ENCODE data around the gene ZC4H2.
"Not testable (repeated sequence)": the region's sequence is repeated elsewhere in the genome, so short reads cannot be mapped to it uniquely, and the experiment has no call there.

The ZC4H2 gene

GRCh38 chrX:64975989-64976672 lies at the start of gene ZC4H2:
Gene ZC4H2, minus strand, starts transcription at chrX:64976450. Its CDS starts 73 bp downstream, at chrX:64976377.
- Histone ChIP-seq H3K4me3 (ENCODE audit: low read depth, low read length) (peak within 1 kb of the TSS; percentile 77), H3K9ac (ENCODE audit: low read depth, low read length) (peak within 1 kb of the TSS; percentile 26), H3K9me3 (ENCODE audit: control insufficient read depth, insufficient read depth, low read length) (peaks cover 5% of the 10 kb centered on the region)

GRCh38 chrX:65017451-65017850 lies 41.2 kb upstream of the ZC4H2 start:
- no peaks in the 10 kb centered on the region for H3K4me1 ChIP-seq (ENCODE audit: control insufficient read depth, insufficient read depth, low read length)
- H3K27me3 ChIP-seq (ENCODE audit: control insufficient read depth, insufficient read depth, low read length) = no peaks in the 10 kb centered on the region
- no peaks in the 10 kb centered on the region for H3K9me3 ChIP-seq (ENCODE audit: control insufficient read depth, insufficient read depth, low read length)
- no peaks in the 10 kb centered on the region for H3K36me3 ChIP-seq (ENCODE audit: control insufficient read depth, insufficient read depth, low read length)
- no peak overlapping the region for H3K4me3 ChIP-seq (ENCODE audit: low read depth, low read length)
- H3K9ac ChIP-seq (ENCODE audit: low read depth, low read length) = no peak overlapping the region

More at GRCh38 chrX:64975989-64976672, at the start of gene ZC4H2:
- Histone ChIP-seq H3K4me1 (ENCODE audit: control insufficient read depth, insufficient read depth, low read length) (no peaks in the 10 kb centered on the region), H3K27me3 (ENCODE audit: control insufficient read depth, insufficient read depth, low read length) (no peaks in the 10 kb centered on the region), H3K36me3 (ENCODE audit: control insufficient read depth, insufficient read depth, low read length) (no peaks in the 10 kb centered on the region)

- Histone ChIP-seq H3K4me1 (ENCODE audit: control insufficient read depth, insufficient read depth, low read length) (no peaks in the 10 kb centered on the region), H3K27me3 (ENCODE audit: control insufficient read depth, insufficient read depth, low read length) (no peaks in the 10 kb centered on the region), H3K4me3 (ENCODE audit: low read depth, low read length) (no peak overlapping the region), H3K36me3 (ENCODE audit: control insufficient read depth, insufficient read depth, low read length) (no peaks in the 10 kb centered on the region), H3K9me3 (ENCODE audit: control insufficient read depth, insufficient read depth, low read length) (no peaks in the 10 kb centered on the region), H3K9ac (ENCODE audit: low read depth, low read length) (no peak overlapping the region)
These were observed 38.0 kb upstream of the ZC4H2 start for GRCh38 chrX:65014230-65014629.

GRCh38 chrX:65009459-65009858 lies 33.2 kb upstream of the ZC4H2 start:
- Histone ChIP-seq H3K9ac (ENCODE audit: low read depth, low read length) (no peak overlapping the region), H3K9me3 (ENCODE audit: control insufficient read depth, insufficient read depth, low read length) (no peaks in the 10 kb centered on the region), H3K27me3 (ENCODE audit: control insufficient read depth, insufficient read depth, low read length) (no peaks in the 10 kb centered on the region), H3K36me3 (ENCODE audit: control insufficient read depth, insufficient read depth, low read length) (no peaks in the 10 kb centered on the region), H3K4me1 (ENCODE audit: control insufficient read depth, insufficient read depth, low read length) (no peaks in the 10 kb centered on the region), H3K4me3 (ENCODE audit: low read depth, low read length) (no peak overlapping the region)

DNA sequence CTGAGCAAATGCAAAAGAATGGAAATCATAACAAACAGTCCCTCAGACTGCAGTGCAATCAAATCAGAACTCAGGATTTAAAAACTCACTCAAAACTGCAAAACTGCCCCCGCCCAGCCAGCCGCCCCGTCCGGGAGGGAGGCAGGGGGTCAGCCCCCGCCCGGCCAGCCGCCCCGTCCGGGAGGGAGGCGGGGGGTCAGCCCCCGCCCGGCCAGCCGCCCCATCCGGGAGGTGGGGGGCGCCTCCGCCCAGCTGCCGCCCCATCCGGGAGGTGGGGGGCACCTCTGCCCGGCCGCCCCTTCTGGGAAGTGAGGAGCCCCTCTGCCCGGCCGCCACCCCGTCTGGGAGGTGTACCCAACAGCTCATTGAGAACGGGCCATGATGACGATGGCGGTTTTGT lies 26.0 kb upstream of the ZC4H2 start:
- not testable (repeated sequence) for H3K27me3 ChIP-seq (ENCODE audit: control insufficient read depth, insufficient read depth, low read length); H3K4me1 ChIP-seq (ENCODE audit: control insufficient read depth, insufficient read depth, low read length); H3K4me3 ChIP-seq (ENCODE audit: low read depth, low read length); H3K9ac ChIP-seq (ENCODE audit: low read depth, low read length); H3K9me3 ChIP-seq (ENCODE audit: control insufficient read depth, insufficient read depth, low read length); H3K36me3 ChIP-seq (ENCODE audit: control insufficient read depth, insufficient read depth, low read length)

- Histone ChIP-seq H3K9ac (ENCODE audit: low read depth, low read length) (no peak overlapping the region), H3K4me1 (ENCODE audit: control insufficient read depth, insufficient read depth, low read length) (no peaks in the 10 kb centered on the region), H3K9me3 (ENCODE audit: control insufficient read depth, insufficient read depth, low read length) (peaks cover 2% of the 10 kb centered on the region), H3K27me3 (ENCODE audit: control insufficient read depth, insufficient read depth, low read length) (no peaks in the 10 kb centered on the region), H3K36me3 (ENCODE audit: control insufficient read depth, insufficient read depth, low read length) (no peaks in the 10 kb centered on the region), H3K4me3 (ENCODE audit: low read depth, low read length) (no peak overlapping the region)
These were observed 20.6 kb upstream of the ZC4H2 start for GRCh38 chrX:64996805-64997204.

DNA sequence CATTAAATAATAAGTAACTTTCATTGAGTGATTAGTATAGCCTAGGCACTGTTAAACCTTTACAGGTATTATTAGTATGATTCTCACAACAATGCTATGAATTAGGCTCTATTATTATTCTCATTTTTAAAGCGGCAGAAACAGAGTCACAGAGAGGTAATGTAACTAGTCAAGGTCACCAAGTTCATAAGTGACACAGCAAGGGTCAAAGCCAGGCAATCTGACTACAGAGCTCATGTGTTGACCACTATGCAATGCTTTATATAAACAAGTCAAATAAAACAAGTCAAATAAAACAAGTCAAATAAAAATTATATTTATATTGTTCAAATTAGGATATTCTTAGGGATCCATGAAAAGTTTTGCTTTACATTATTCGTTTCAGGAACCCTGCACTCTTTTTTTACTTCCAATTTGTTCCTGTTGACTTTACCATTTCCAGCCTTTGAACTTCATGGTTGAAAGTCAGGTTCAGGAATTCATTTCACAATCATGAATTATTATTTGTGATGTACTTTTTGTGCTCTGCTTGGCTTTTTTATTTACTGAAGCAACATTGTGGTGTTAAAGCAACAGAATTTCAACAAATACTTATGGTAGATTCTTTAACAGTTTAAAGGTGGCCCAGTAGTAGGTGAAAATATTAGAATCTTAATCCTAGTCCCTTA lies 18.0 kb upstream of the ZC4H2 start:
- H3K9ac ChIP-seq (ENCODE audit: low read depth, low read length) = no peak overlapping the region
- H3K4me3 ChIP-seq (ENCODE audit: low read depth, low read length) = no peak overlapping the region
- H3K4me1 ChIP-seq (ENCODE audit: control insufficient read depth, insufficient read depth, low read length) = no peaks in the 10 kb centered on the region

GRCh38 chrX:64977830-64978229 lies 1.6 kb upstream of the ZC4H2 start:
- Histone ChIP-seq H3K36me3 (ENCODE audit: control insufficient read depth, insufficient read depth, low read length) (no peaks in the 10 kb centered on the region), H3K27me3 (ENCODE audit: control insufficient read depth, insufficient read depth, low read length) (no peaks in the 10 kb centered on the region), H3K9ac (ENCODE audit: low read depth, low read length) (no peak overlapping the region), H3K9me3 (ENCODE audit: control insufficient read depth, insufficient read depth, low read length) (peaks cover 5% of the 10 kb centered on the region), H3K4me3 (ENCODE audit: low read depth, low read length) (no peak overlapping the region), H3K4me1 (ENCODE audit: control insufficient read depth, insufficient read depth, low read length) (no peaks in the 10 kb centered on the region)

More for the DNA sequence above, 18.0 kb upstream of the ZC4H2 start:
- Histone ChIP-seq H3K36me3 (ENCODE audit: control insufficient read depth, insufficient read depth, low read length) (no peaks in the 10 kb centered on the region), H3K27me3 (ENCODE audit: control insufficient read depth, insufficient read depth, low read length) (no peaks in the 10 kb centered on the region), H3K9me3 (ENCODE audit: control insufficient read depth, insufficient read depth, low read length) (peaks cover 2% of the 10 kb centered on the region)

GRCh38 chrX:64977051-64977450 lies 801 bp upstream of the ZC4H2 start:
- H3K4me3 ChIP-seq (ENCODE audit: low read depth, low read length) = peak overlapping the region; percentile 77

GRCh38 chrX:64976673-64977040 lies 407 bp upstream of the ZC4H2 start:
- Histone ChIP-seq H3K9me3 (ENCODE audit: control insufficient read depth, insufficient read depth, low read length) (peaks cover 5% of the 10 kb centered on the region), H3K4me1 (ENCODE audit: control insufficient read depth, insufficient read depth, low read length) (no peaks in the 10 kb centered on the region), H3K4me3 (ENCODE audit: low read depth, low read length) (peak overlapping the region; percentile 77), H3K36me3 (ENCODE audit: control insufficient read depth, insufficient read depth, low read length) (no peaks in the 10 kb centered on the region), H3K27me3 (ENCODE audit: control insufficient read depth, insufficient read depth, low read length) (no peaks in the 10 kb centered on the region), H3K9ac (ENCODE audit: low read depth, low read length) (no peak overlapping the region)

More at GRCh38 chrX:64977051-64977450, 801 bp upstream of the ZC4H2 start:
- H3K9ac ChIP-seq (ENCODE audit: low read depth, low read length) = no peak overlapping the region
- peaks cover 5% of the 10 kb centered on the region for H3K9me3 ChIP-seq (ENCODE audit: control insufficient read depth, insufficient read depth, low read length)
- H3K27me3 ChIP-seq (ENCODE audit: control insufficient read depth, insufficient read depth, low read length) = no peaks in the 10 kb centered on the region
- H3K36me3 ChIP-seq (ENCODE audit: control insufficient read depth, insufficient read depth, low read length) = no peaks in the 10 kb centered on the region
- no peaks in the 10 kb centered on the region for H3K4me1 ChIP-seq (ENCODE audit: control insufficient read depth, insufficient read depth, low read length)

DNA sequence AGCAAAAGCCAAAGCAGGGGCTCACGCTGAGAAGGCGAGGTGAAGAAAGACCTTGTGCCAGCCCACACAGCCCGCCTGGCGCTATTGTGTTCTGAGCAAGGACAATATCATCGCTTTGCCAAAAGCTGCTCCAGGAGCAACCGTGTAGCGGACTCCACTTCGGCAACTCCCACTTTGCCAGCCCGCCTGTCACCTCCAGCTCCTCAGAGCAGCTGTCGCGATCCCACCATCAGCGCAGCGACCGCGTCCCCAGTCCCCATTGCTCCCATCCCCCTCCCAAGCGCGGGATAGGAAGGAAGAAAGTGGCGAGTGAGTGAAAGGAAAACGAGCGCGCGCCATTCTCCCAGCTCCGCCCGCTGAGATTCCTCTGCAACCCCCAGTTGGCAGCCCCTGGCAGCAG lies 759 bp downstream of the ZC4H2 start:
- Histone ChIP-seq H3K9me3 (ENCODE audit: control insufficient read depth, insufficient read depth, low read length) (peaks cover 5% of the 10 kb centered on the region), H3K9ac (ENCODE audit: low read depth, low read length) (peak overlapping the region; percentile 26), H3K27me3 (ENCODE audit: control insufficient read depth, insufficient read depth, low read length) (no peaks in the 10 kb centered on the region), H3K36me3 (ENCODE audit: control insufficient read depth, insufficient read depth, low read length) (no peaks in the 10 kb centered on the region), H3K4me3 (ENCODE audit: low read depth, low read length) (peak overlapping the region; percentile 77), H3K4me1 (ENCODE audit: control insufficient read depth, insufficient read depth, low read length) (no peaks in the 10 kb centered on the region)

GRCh38 chrX:64925480-64925879 lies 50.8 kb downstream of the ZC4H2 start:
- H3K27me3 ChIP-seq (ENCODE audit: control insufficient read depth, insufficient read depth, low read length) = no peaks in the 10 kb centered on the region
- no peak overlapping the region for H3K9ac ChIP-seq (ENCODE audit: low read depth, low read length)
- H3K36me3 ChIP-seq (ENCODE audit: control insufficient read depth, insufficient read depth, low read length) = no peaks in the 10 kb centered on the region
- no peaks in the 10 kb centered on the region for H3K9me3 ChIP-seq (ENCODE audit: control insufficient read depth, insufficient read depth, low read length)
- H3K4me1 ChIP-seq (ENCODE audit: control insufficient read depth, insufficient read depth, low read length) = no peaks in the 10 kb centered on the region
- no peak overlapping the region for H3K4me3 ChIP-seq (ENCODE audit: low read depth, low read length)
